Measurements from ENCODE around the gene PDE4D. TPM values are rescaled to one million over a fixed set of nuclear protein-coding genes. Genes with fewer than 3 reads are reported as not detected.

Gene PDE4D
- total and polyA plus RNA-seq, 2 donors (not counting 1 experiment from before 2014, with no cell fraction given) = 14.9 to 171 TPM

DNA sequence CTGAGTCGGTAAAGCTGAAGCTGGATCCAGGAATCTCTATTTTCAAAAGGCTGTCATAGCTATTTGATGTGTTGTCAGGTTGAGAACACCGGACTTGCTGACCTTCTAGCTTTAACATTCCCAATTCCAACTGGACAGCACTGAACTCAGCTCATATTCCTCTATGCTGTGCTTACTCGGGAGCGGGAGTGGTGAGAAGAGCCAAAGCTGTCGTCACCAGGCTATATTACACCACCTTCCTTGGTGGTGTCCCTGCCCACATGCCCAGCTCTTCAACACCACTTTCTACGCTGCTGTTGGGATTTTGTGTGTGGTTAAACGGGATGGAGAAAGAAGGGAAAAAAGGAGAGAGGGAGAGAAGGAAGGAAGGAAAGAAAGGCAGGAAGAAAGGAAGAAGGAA lies 657.1 kb downstream of the PDE4D start:
- intact Hi-C loops (cut with micrococcal nuclease) = no loop called here
- no peak overlapping the region for H3K4me2 ChIP-seq (replicated peaks; ENCODE audit: low read depth, low read length, poor library complexity, severe bottlenecking)
- Mint-ChIP-seq H3K27me3 (no peaks in the 10 kb centered on the region), H3K9me3 (ENCODE audit: insufficient read depth) (no peaks in the 10 kb centered on the region), H3K27ac (no peak overlapping the region), H3K4me1 (no peaks in the 10 kb centered on the region), H3K4me3 (no peak overlapping the region)
- H3K27me3 ChIP-seq (replicated peaks in 1 of 4; ENCODE audit: control extremely low read depth in 1 of 4, control insufficient read depth in 3 of 4, insufficient read depth in 4 of 4, low read length in 3 of 4) = no peaks in the 10 kb centered on the region
- ATAC-seq (ENCODE audit: low read depth) (no peak), DNase-seq (no peak)
- H3K4me1 ChIP-seq (ENCODE audit: control insufficient read depth in 2 of 2, insufficient read depth in 2 of 2, low read length in 2 of 2) = no peaks in the 10 kb centered on the region
- no peak overlapping the region for H3K4me3 ChIP-seq (ENCODE audit: control extremely low read depth in 1 of 5, extremely low read depth in 1 of 5, insufficient read depth in 1 of 5, low read depth in 2 of 5, low read length in 4 of 5)
- TF ChIP-seq EZH2 (IDR thresholded peaks at IDR 0.05; ENCODE audit: borderline replicate concordance, insufficient read depth, low read depth, low read length, poor library complexity, severe bottlenecking) = no peak
- TF ChIP-seq, protein P1, sequence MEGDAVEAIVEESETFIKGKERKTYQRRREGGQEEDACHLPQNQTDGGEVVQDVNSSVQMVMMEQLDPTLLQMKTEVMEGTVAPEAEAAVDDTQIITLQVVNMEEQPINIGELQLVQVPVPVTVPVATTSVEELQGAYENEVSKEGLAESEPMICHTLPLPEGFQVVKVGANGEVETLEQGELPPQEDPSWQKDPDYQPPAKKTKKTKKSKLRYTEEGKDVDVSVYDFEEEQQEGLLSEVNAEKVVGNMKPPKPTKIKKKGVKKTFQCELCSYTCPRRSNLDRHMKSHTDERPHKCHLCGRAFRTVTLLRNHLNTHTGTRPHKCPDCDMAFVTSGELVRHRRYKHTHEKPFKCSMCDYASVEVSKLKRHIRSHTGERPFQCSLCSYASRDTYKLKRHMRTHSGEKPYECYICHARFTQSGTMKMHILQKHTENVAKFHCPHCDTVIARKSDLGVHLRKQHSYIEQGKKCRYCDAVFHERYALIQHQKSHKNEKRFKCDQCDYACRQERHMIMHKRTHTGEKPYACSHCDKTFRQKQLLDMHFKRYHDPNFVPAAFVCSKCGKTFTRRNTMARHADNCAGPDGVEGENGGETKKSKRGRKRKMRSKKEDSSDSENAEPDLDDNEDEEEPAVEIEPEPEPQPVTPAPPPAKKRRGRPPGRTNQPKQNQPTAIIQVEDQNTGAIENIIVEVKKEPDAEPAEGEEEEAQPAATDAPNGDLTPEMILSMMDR (IDR thresholded peaks at IDR 0.05) = no peak
- H3K9ac ChIP-seq (ENCODE audit: low read length) = no peak overlapping the region
- no peaks in the 10 kb centered on the region for H3K36me3 ChIP-seq (replicated peaks in 1 of 2; ENCODE audit: control extremely low read depth in 1 of 2, control insufficient read depth in 1 of 2, extremely low read depth in 1 of 2, insufficient read depth in 2 of 2, low read length in 1 of 2)
- no peak overlapping the region for H3K27ac ChIP-seq (ENCODE audit: low read length in 2 of 2)
- no peaks in the 10 kb centered on the region for H4K20me1 ChIP-seq (ENCODE audit: control insufficient read depth, insufficient read depth, low read length, poor library complexity, severe bottlenecking)
- WGBS (ENCODE audit: insufficient coverage) = no CpG with 5 or more reads among the region's 7 CpGs
- H3K79me2 ChIP-seq (ENCODE audit: control insufficient read depth, insufficient read depth, low read length) = no peaks in the 10 kb centered on the region
- POLR2A ChIA-PET = no interaction called here
- H3K9me3 ChIP-seq (ENCODE audit: control extremely low read depth in 1 of 3, control insufficient read depth in 2 of 3, insufficient read depth in 1 of 3, low read length in 2 of 3) = no peaks in the 10 kb centered on the region
- CTCF ChIA-PET = interaction anchor here (0.8 kb wide), 1 partner anchor 131 kb away, joined by 3 read pairs; no protein-coding TSS in a partner anchor
- no peak overlapping the region for H2AFZ ChIP-seq (ENCODE audit: insufficient read depth, low read depth, low read length, poor library complexity, severe bottlenecking)

DNA sequence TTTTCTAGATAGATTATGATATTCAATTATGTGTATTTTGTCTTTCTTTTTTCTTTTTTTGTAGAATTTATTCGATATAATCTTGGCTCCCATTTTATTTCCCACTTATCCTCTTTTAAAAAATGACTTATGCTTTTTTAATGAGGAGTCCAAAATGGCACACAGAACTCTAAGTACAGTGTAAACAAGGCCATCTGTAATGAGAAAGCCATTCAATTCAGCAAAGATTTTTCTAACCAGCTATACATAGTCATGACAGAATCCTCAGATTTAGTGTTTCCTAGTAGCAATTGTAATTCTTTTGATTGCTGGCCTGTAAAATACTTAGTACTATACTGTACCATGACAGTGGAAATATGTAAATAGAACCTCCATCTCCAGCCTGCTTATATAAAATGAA lies 659.3 kb downstream of the PDE4D start:
- Histone ChIP-seq H3K36me3 (replicated peaks in 1 of 2; ENCODE audit: control extremely low read depth in 1 of 2, control insufficient read depth in 1 of 2, extremely low read depth in 1 of 2, insufficient read depth in 2 of 2, low read length in 1 of 2) (no peaks in the 10 kb centered on the region), H3K9ac (ENCODE audit: low read length) (no peak overlapping the region), H3K9me3 (ENCODE audit: control extremely low read depth in 1 of 3, control insufficient read depth in 2 of 3, insufficient read depth in 1 of 3, low read length in 2 of 3) (no peaks in the 10 kb centered on the region), H3K4me3 (ENCODE audit: control extremely low read depth in 1 of 5, extremely low read depth in 1 of 5, insufficient read depth in 1 of 5, low read depth in 2 of 5, low read length in 4 of 5) (no peak overlapping the region), H3K4me1 (ENCODE audit: control insufficient read depth in 2 of 2, insufficient read depth in 2 of 2, low read length in 2 of 2) (no peaks in the 10 kb centered on the region), H4K20me1 (ENCODE audit: control insufficient read depth, insufficient read depth, low read length, poor library complexity, severe bottlenecking) (no peaks in the 10 kb centered on the region), H3K79me2 (ENCODE audit: control insufficient read depth, insufficient read depth, low read length) (no peaks in the 10 kb centered on the region), H3K4me2 (replicated peaks; ENCODE audit: low read depth, low read length, poor library complexity, severe bottlenecking) (no peak overlapping the region), H3K27me3 (replicated peaks in 1 of 4; ENCODE audit: control extremely low read depth in 1 of 4, control insufficient read depth in 3 of 4, insufficient read depth in 4 of 4, low read length in 3 of 4) (no peaks in the 10 kb centered on the region), H2AFZ (ENCODE audit: insufficient read depth, low read depth, low read length, poor library complexity, severe bottlenecking) (no peak overlapping the region), H3K27ac (ENCODE audit: low read length in 2 of 2) (no peak overlapping the region)
- DNase-seq (no peak), ATAC-seq (ENCODE audit: low read depth) (no peak)
- CTCF ChIA-PET = no interaction called here
- POLR2A ChIA-PET = no interaction called here
- TF ChIP-seq, protein P1 (IDR thresholded peaks at IDR 0.05) = no peak
- no peak for TF ChIP-seq EZH2 (IDR thresholded peaks at IDR 0.05; ENCODE audit: borderline replicate concordance, insufficient read depth, low read depth, low read length, poor library complexity, severe bottlenecking)
- Mint-ChIP-seq H3K27me3 (no peaks in the 10 kb centered on the region), H3K4me1 (no peaks in the 10 kb centered on the region), H3K27ac (no peak overlapping the region), H3K9me3 (ENCODE audit: insufficient read depth) (no peaks in the 10 kb centered on the region), H3K4me3 (no peak overlapping the region)
- intact Hi-C loops (cut with micrococcal nuclease) = no loop called here
- WGBS (ENCODE audit: insufficient coverage) = no CpG with 5 or more reads among the region's 1 CpG
